Endothelial cell of umbilical vein (primary cell): ENCODE measurements around the gene CPED1.

Source experiments
- MYC ChIP-seq: IDR thresholded peaks from one replicate; pipeline ENCODE4 v1.6.1; 2011; ENCODE audit warnings: mild to moderate bottlenecking, low read depth, low read length
- TF ChIP-seq, protein P1 (sequence below), 2 donors: IDR thresholded peaks; 1 replicate in 1 of 2; 2 replicates in 1 of 2; pipeline ENCODE4 v1.5.1; 2011; ENCODE audit warnings: low read length in 2 of 2, mild to moderate bottlenecking in 2 of 2, moderate library complexity in 2 of 2, control low read depth in 1 of 2, inconsistent platforms in 1 of 2, low read depth in 1 of 2; ENCODE audit not compliant: insufficient read depth in 1 of 2; ENCODE audit errors: extremely low read depth in 1 of 2

DNA sequence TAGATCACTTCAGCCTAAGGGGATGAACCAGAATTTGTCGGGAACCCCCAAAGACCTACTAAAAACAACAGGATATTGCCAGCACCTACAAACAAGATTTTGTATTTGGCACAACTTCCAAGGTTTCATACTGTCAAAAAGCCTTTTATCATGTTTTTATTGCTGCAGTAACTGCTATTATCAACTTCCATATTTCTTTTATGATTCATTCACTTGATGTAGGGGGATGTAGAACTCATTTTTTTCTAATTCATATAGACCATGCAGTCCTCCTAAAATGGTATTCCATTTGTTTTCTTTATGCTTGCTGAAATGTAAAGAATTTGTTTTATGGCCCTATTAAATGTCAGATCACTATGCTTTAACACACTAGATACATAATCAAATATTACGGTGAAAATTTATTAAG lies 310.3 kb downstream of the CPED1 start:
- TF ChIP-seq, protein P1, sequence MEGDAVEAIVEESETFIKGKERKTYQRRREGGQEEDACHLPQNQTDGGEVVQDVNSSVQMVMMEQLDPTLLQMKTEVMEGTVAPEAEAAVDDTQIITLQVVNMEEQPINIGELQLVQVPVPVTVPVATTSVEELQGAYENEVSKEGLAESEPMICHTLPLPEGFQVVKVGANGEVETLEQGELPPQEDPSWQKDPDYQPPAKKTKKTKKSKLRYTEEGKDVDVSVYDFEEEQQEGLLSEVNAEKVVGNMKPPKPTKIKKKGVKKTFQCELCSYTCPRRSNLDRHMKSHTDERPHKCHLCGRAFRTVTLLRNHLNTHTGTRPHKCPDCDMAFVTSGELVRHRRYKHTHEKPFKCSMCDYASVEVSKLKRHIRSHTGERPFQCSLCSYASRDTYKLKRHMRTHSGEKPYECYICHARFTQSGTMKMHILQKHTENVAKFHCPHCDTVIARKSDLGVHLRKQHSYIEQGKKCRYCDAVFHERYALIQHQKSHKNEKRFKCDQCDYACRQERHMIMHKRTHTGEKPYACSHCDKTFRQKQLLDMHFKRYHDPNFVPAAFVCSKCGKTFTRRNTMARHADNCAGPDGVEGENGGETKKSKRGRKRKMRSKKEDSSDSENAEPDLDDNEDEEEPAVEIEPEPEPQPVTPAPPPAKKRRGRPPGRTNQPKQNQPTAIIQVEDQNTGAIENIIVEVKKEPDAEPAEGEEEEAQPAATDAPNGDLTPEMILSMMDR (IDR thresholded peaks at IDR 0.05; ENCODE audit: extremely low read depth in 1 of 2, insufficient read depth in 1 of 2, low read depth in 1 of 2, low read length in 2 of 2) = no peak
- no peak for TF ChIP-seq MYC
